GM12872 (cell line): ENCODE results near the gene AMBRA1.

ENCODE experiments used
- TF ChIP-seq, protein P1 (sequence below): IDR thresholded peaks from 3 replicates; pipeline ENCODE4 v1.5.1; 2011; ENCODE audit warnings: low read depth, mild to moderate bottlenecking, low read length, moderate library complexity; ENCODE audit not compliant: insufficient read depth

AMBRA1 gene

GRCh38 chr11:46366260-46366659 lies 227.6 kb downstream of the AMBRA1 start:
- TF ChIP-seq, protein P1, sequence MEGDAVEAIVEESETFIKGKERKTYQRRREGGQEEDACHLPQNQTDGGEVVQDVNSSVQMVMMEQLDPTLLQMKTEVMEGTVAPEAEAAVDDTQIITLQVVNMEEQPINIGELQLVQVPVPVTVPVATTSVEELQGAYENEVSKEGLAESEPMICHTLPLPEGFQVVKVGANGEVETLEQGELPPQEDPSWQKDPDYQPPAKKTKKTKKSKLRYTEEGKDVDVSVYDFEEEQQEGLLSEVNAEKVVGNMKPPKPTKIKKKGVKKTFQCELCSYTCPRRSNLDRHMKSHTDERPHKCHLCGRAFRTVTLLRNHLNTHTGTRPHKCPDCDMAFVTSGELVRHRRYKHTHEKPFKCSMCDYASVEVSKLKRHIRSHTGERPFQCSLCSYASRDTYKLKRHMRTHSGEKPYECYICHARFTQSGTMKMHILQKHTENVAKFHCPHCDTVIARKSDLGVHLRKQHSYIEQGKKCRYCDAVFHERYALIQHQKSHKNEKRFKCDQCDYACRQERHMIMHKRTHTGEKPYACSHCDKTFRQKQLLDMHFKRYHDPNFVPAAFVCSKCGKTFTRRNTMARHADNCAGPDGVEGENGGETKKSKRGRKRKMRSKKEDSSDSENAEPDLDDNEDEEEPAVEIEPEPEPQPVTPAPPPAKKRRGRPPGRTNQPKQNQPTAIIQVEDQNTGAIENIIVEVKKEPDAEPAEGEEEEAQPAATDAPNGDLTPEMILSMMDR = no peak

DNA sequence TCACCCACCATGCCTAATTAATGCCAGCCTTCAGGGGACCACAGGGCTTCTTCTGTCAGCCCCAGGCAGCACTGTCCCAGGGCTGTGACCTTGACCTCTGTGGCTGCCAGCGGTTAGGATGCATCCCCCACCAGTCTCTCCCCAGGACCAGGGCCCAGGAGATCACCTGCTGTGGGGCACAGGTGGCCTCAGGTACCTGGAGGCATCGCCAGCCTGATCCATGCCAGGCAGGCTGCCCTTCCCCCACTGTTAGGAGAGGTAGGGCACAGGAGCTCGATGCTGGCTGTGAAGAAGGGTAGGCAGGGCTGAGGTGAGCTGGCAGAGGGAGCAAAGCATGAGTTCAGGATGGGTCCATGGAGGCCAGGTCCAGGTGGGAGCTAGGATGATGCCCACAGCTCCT lies 229.0 kb downstream of the AMBRA1 start:
- TF ChIP-seq, protein P1 = no peak

DNA sequence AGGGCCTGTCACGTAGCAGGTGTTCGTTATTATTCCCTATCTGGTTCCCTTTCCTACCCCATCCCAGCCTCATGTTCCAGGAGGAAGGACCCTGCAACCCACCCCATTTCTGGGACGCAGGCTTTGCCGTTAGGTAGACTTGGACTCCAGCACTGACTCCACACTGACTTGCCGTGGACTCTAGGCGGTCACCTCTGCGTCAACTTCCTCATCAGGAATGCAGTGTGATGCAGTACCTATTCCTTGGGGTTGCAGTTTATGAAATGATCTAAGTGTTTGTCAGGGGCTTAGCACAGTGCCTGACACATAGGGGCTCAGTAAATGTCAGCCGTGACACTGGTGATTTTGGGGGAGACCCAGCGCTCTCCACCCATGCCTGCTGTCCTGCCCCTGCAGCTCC lies 229.8 kb downstream of the AMBRA1 start:
- TF ChIP-seq, protein P1 = no peak

DNA sequence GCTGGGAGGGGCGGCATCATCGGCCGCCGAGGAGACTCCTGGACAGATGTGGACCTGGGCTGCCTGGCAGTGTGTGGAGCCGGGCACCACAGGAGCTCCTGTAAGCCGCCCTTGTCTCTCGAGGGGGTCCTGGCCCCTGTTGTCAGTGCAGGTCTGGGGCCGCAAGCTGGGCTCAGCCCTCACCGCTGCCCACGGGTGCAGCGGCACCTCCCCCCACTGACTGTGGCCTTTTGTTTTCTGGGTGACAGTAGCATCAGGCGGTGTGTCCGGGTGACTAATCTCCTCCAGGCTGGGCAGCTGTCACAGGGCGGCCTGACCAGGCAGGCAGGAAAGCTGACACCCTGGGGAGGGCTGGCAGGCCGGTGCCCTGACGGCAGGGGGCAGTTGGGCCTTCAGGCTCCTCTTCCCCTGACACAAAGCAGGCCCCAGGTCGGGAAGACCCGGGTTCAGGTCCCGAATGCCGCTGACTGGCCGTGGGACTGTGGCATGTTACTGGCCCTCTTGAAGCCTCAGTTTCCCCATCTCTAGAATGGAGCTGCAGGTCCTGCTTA lies 230.3 kb downstream of the AMBRA1 start:
- TF ChIP-seq, protein P1 = no peak

- TF ChIP-seq, protein P1 = no peak
These were observed 230.8 kb downstream of the AMBRA1 start for GRCh38 chr11:46363031-46363407.

- TF ChIP-seq, protein P1 = no peak
These were observed 231.4 kb downstream of the AMBRA1 start for GRCh38 chr11:46362156-46363030.

DNA sequence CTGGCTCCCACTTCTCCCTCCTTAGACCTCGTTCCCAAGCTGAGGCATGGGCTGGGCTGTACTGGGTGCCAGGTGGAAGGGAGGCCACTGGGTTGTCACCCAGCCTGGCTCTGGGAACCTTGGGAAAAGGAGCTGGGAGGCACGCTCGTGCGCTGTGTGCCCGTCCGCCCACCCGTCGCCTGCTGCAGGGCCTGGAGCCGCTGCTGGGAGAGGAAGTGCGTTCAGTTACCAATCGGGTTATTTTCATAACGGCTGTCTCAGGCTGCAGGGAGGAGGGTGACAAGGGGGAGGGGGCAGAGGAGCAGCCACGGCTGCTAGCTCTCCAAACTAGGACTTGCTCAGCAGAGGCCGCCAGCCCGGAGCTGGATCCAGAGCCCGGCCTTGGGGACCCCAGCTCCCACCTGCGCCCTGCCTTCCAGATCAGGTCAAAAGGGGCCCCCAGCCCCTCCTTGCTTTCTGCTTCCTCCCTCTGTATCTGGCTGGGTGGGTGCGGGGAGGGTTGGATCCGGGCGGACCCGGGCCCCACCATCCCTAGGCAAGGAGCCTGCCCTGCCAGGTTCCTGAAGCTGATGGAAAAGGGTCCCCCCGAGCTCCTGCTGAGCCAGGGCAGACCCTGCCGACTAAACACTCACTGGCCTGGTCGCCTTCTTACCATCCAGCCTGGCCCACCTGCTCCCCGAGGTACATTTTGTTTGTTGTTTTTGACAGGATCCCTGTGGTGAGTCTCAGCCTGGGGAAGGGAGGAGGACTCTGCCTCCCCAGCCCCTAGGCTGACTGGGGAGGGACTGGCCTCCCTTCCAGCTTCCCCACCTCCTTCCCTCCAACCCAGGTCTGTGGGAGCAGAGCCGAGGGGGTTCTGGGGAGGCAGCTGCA lies 232.3 kb downstream of the AMBRA1 start:
- TF ChIP-seq, protein P1 = no peak
